Measurements from ENCODE around the gene SLC35F3.

The SLC35F3 gene

GRCh38 chr1:234362558-234362957 is 458.1 kb downstream of the SLC35F3 start:
- no peaks in the 10 kb centered on the region for H3K27me3 ChIP-seq (ENCODE audit: control insufficient read depth, insufficient read depth, low read length)
- no peaks in the 10 kb centered on the region for H3K4me1 ChIP-seq (ENCODE audit: control insufficient read depth, insufficient read depth, low read length)
- H3K9me3 ChIP-seq (ENCODE audit: control insufficient read depth, insufficient read depth, low read depth, low read length): no peaks in the 10 kb centered on the region
- no peaks in the 10 kb centered on the region for H3K36me3 ChIP-seq (ENCODE audit: control insufficient read depth, insufficient read depth, low read length)
- no peak overlapping the region for H3K27ac ChIP-seq (ENCODE audit: low read depth, low read length)
- no peak overlapping the region for H3K4me3 ChIP-seq (ENCODE audit: low read depth, low read length)
- no peak overlapping the region for H3K9ac ChIP-seq (ENCODE audit: low read length)

GRCh38 chr1:234368320-234369032 is 464.0 kb downstream of the SLC35F3 start:
- H3K4me1 ChIP-seq (ENCODE audit: control insufficient read depth, insufficient read depth, low read length): peaks cover 4% of the 10 kb centered on the region; the same call in 1 of the 2 replicates
- no peaks in the 10 kb centered on the region for H3K27me3 ChIP-seq (ENCODE audit: control insufficient read depth, insufficient read depth, low read length)
- H3K36me3 ChIP-seq (ENCODE audit: control insufficient read depth, insufficient read depth, low read length): no peaks in the 10 kb centered on the region
- H3K9me3 ChIP-seq (ENCODE audit: control insufficient read depth, insufficient read depth, low read depth, low read length): no peaks in the 10 kb centered on the region
- no peak overlapping the region for H3K27ac ChIP-seq (ENCODE audit: low read depth, low read length)
- no peak overlapping the region for H3K4me3 ChIP-seq (ENCODE audit: low read depth, low read length)
- H3K9ac ChIP-seq (ENCODE audit: low read length): no peak overlapping the region

GRCh38 chr1:234369033-234369430 is 464.6 kb downstream of the SLC35F3 start:
- Histone ChIP-seq H3K36me3 (ENCODE audit: control insufficient read depth, insufficient read depth, low read length) (no peaks in the 10 kb centered on the region), H3K27ac (ENCODE audit: low read depth, low read length) (no peak overlapping the region), H3K9ac (ENCODE audit: low read length) (no peak overlapping the region), H3K4me3 (ENCODE audit: low read depth, low read length) (no peak overlapping the region), H3K27me3 (ENCODE audit: control insufficient read depth, insufficient read depth, low read length) (no peaks in the 10 kb centered on the region), H3K4me1 (ENCODE audit: control insufficient read depth, insufficient read depth, low read length) (peaks cover 4% of the 10 kb centered on the region; the same call in 1 of the 2 replicates), H3K9me3 (ENCODE audit: control insufficient read depth, insufficient read depth, low read depth, low read length) (no peaks in the 10 kb centered on the region)

GRCh38 chr1:234369784-234370183 is 465.3 kb downstream of the SLC35F3 start:
- Histone ChIP-seq H3K36me3 (ENCODE audit: control insufficient read depth, insufficient read depth, low read length) (no peaks in the 10 kb centered on the region), H3K4me3 (ENCODE audit: low read depth, low read length) (no peak overlapping the region), H3K9ac (ENCODE audit: low read length) (no peak overlapping the region), H3K4me1 (ENCODE audit: control insufficient read depth, insufficient read depth, low read length) (peaks cover 8% of the 10 kb centered on the region), H3K27ac (ENCODE audit: low read depth, low read length) (no peak overlapping the region), H3K9me3 (ENCODE audit: control insufficient read depth, insufficient read depth, low read depth, low read length) (no peaks in the 10 kb centered on the region), H3K27me3 (ENCODE audit: control insufficient read depth, insufficient read depth, low read length) (no peaks in the 10 kb centered on the region)

- H3K27me3 ChIP-seq (ENCODE audit: control insufficient read depth, insufficient read depth, low read length): no peaks in the 10 kb centered on the region
- H3K4me3 ChIP-seq (ENCODE audit: low read depth, low read length): no peak overlapping the region
- no peak overlapping the region for H3K27ac ChIP-seq (ENCODE audit: low read depth, low read length)
- H3K9ac ChIP-seq (ENCODE audit: low read length): no peak overlapping the region
- peaks cover 8% of the 10 kb centered on the region for H3K4me1 ChIP-seq (ENCODE audit: control insufficient read depth, insufficient read depth, low read length)
- H3K9me3 ChIP-seq (ENCODE audit: control insufficient read depth, insufficient read depth, low read depth, low read length): no peaks in the 10 kb centered on the region
- peaks cover 13% of the 10 kb centered on the region for H3K36me3 ChIP-seq (ENCODE audit: control insufficient read depth, insufficient read depth, low read length)
Observed at GRCh38 chr1:234371414-234371813, 466.9 kb downstream of the SLC35F3 start.

GRCh38 chr1:234372011-234372757 is 467.7 kb downstream of the SLC35F3 start:
- no peak overlapping the region for H3K9ac ChIP-seq (ENCODE audit: low read length)
- H3K27ac ChIP-seq (ENCODE audit: low read depth, low read length): no peak overlapping the region
- peaks cover 8% of the 10 kb centered on the region for H3K4me1 ChIP-seq (ENCODE audit: control insufficient read depth, insufficient read depth, low read length)

GRCh38 chr1:234373064-234373958 is 468.8 kb downstream of the SLC35F3 start, which contains the start of gene COA6:
Gene COA6 (plus strand): TSS chr1:234373456. CDS start chr1:234373467, 11 bp downstream.
- Histone ChIP-seq H3K9me3 (ENCODE audit: control insufficient read depth, insufficient read depth, low read depth, low read length) (no peaks in the 10 kb centered on the region), H3K4me1 (ENCODE audit: control insufficient read depth, insufficient read depth, low read length) (peaks cover 8% of the 10 kb centered on the region), H3K4me3 (ENCODE audit: low read depth, low read length) (peak within 1 kb of the TSS; percentile 85), H3K9ac (ENCODE audit: low read length) (peak within 1 kb of the TSS; percentile 89), H3K27me3 (ENCODE audit: control insufficient read depth, insufficient read depth, low read length) (no peaks in the 10 kb centered on the region), H3K36me3 (ENCODE audit: control insufficient read depth, insufficient read depth, low read length) (peaks cover 29% of the 10 kb centered on the region), H3K27ac (ENCODE audit: low read depth, low read length) (peak within 1 kb of the TSS; percentile 83)

More at GRCh38 chr1:234372011-234372757, 467.7 kb downstream of the SLC35F3 start:
- Histone ChIP-seq H3K9me3 (ENCODE audit: control insufficient read depth, insufficient read depth, low read depth, low read length) (no peaks in the 10 kb centered on the region), H3K27me3 (ENCODE audit: control insufficient read depth, insufficient read depth, low read length) (no peaks in the 10 kb centered on the region), H3K4me3 (ENCODE audit: low read depth, low read length) (peak overlapping the region; percentile 85), H3K36me3 (ENCODE audit: control insufficient read depth, insufficient read depth, low read length) (peaks cover 18% of the 10 kb centered on the region)

GRCh38 chr1:234373959-234374254 is 469.4 kb downstream of the SLC35F3 start:
- Histone ChIP-seq H3K9ac (ENCODE audit: low read length) (peak overlapping the region; percentile 89), H3K36me3 (ENCODE audit: control insufficient read depth, insufficient read depth, low read length) (peaks cover 31% of the 10 kb centered on the region), H3K9me3 (ENCODE audit: control insufficient read depth, insufficient read depth, low read depth, low read length) (no peaks in the 10 kb centered on the region), H3K27me3 (ENCODE audit: control insufficient read depth, insufficient read depth, low read length) (no peaks in the 10 kb centered on the region), H3K4me1 (ENCODE audit: control insufficient read depth, insufficient read depth, low read length) (peaks cover 8% of the 10 kb centered on the region), H3K27ac (ENCODE audit: low read depth, low read length) (peak overlapping the region; percentile 83), H3K4me3 (ENCODE audit: low read depth, low read length) (peak overlapping the region; percentile 85)
